Esophagus (tissue), 2 donors: ENCODE measurements around the gene RASA3. TPM values are rescaled to one million over a fixed set of nuclear protein-coding genes. Genes with fewer than 3 reads are reported as not detected.
A peak's percentile ranks its signal among the peaks of the same experiment; 100 is the strongest.

Experiments
- H3K27ac ChIP-seq, 2 donors: one replicate each; pipeline ENCODE4 v1.5.1; 2013; ENCODE audit warnings: low read depth in 2 of 2, mild to moderate bottlenecking in 2 of 2, inconsistent platforms in 1 of 2, low read length in 1 of 2, moderate library complexity in 1 of 2
- H3K27me3 ChIP-seq, 2 donors: one replicate each; pipeline ENCODE4 v1.6.1; 2013; ENCODE audit warnings: low read length in 2 of 2, control low read depth in 1 of 2, mild to moderate bottlenecking in 1 of 2; ENCODE audit not compliant: insufficient read depth in 2 of 2, control insufficient read depth in 1 of 2
- H3K36me3 ChIP-seq, 2 donors: one replicate each; pipeline ENCODE4 v1.6.1; 2013; ENCODE audit warnings: low read length in 1 of 2; ENCODE audit not compliant: control insufficient read depth in 2 of 2, insufficient read depth in 2 of 2
- H3K4me1 ChIP-seq, 2 donors: one replicate each; pipeline ENCODE4 v1.6.1; 2013; ENCODE audit warnings: low read length in 1 of 2; ENCODE audit not compliant: control insufficient read depth in 2 of 2, insufficient read depth in 2 of 2
- H3K4me3 ChIP-seq, 2 donors: one replicate each; pipeline ENCODE4 v1.5.1; 2013; ENCODE audit warnings: low read length in 2 of 2, mild to moderate bottlenecking in 2 of 2, low read depth in 1 of 2, moderate library complexity in 1 of 2
- H3K9me3 ChIP-seq, 2 donors: one replicate each; pipeline ENCODE4 v1.6.1; 2013; ENCODE audit warnings: mild to moderate bottlenecking in 2 of 2, low read depth in 1 of 2, low read length in 1 of 2, moderate library complexity in 1 of 2; ENCODE audit not compliant: control insufficient read depth in 2 of 2, insufficient read depth in 1 of 2
- WGBS, 2 donors: extraction: QIAGEN DNeasy Blood & Tissue Kit; methylation state at CpG; one replicate each; pipeline ENCODE4 v1.1.7; 2013; 5-methylcytosine and 5-hydroxymethylcytosine counted together
- polyA plus RNA-seq, 2 donors: library from polyadenylated mRNA; stranded (reverse); fragments of 200-250 nt; gene quantifications; one replicate each; pipeline ENCODE4 v1.2.3, GENCODE V29; 2013
- donor health status: healthy with polysubstance abuse.
- donor health status: Bipolar disorder and iron deficiency.

Gene RASA3
- polyA plus RNA-seq, 2 donors: 1.5 to 1.8 TPM

GRCh38 chr13:114061744-114062143 lies 70.7 kb downstream of the RASA3 start:
- Histone ChIP-seq H3K4me3 (no peak overlapping the region), H3K9me3 (no peaks in the 10 kb centered on the region), H3K36me3 (no peaks in the 10 kb centered on the region), H3K4me1 (peaks cover 0 to 37% of the 10 kb centered on the region in 2 donors), H3K27me3 (no peaks in the 10 kb centered on the region), H3K27ac (no peak overlapping the region)
- WGBS, 2 donors: 94% methylated on average over 20 of the region's 20 CpGs

GRCh38 chr13:114061047-114061446 lies 71.4 kb downstream of the RASA3 start:
- H3K27me3 ChIP-seq: no peaks in the 10 kb centered on the region
- peaks cover 0 to under 1% of the 10 kb centered on the region in 2 donors for H3K36me3 ChIP-seq
- H3K27ac ChIP-seq: no peak overlapping the region
- no peaks in the 10 kb centered on the region for H3K9me3 ChIP-seq
- no peak overlapping the region for H3K4me3 ChIP-seq
- 93 to 94% methylated on average over 18 of the region's 18 CpGs for WGBS, 2 donors
- peaks cover 0 to 31% of the 10 kb centered on the region in 2 donors for H3K4me1 ChIP-seq

GRCh38 chr13:114059946-114060860 lies 72.2 kb downstream of the RASA3 start:
- Histone ChIP-seq H3K27ac (no peak overlapping the region), H3K36me3 (peaks cover 0 to 2% of the 10 kb centered on the region in 2 donors), H3K9me3 (no peaks in the 10 kb centered on the region), H3K27me3 (no peaks in the 10 kb centered on the region), H3K4me3 (no peak overlapping the region), H3K4me1 (peaks cover 0 to 24% of the 10 kb centered on the region in 2 donors)
- WGBS, 2 donors: 79 to 80% methylated on average over 52 to 53 of the region's 53 CpGs

- Histone ChIP-seq H3K27ac (no peak overlapping the region), H3K4me3 (no peak overlapping the region), H3K4me1 (peaks cover 0 to 24% of the 10 kb centered on the region in 2 donors), H3K36me3 (peaks cover 0 to 2% of the 10 kb centered on the region in 2 donors), H3K27me3 (no peaks in the 10 kb centered on the region), H3K9me3 (no peaks in the 10 kb centered on the region)
- 95 to 96% methylated on average over 16 of the region's 16 CpGs for WGBS, 2 donors
These were observed 73.0 kb downstream of the RASA3 start for GRCh38 chr13:114059428-114059827.

GRCh38 chr13:114058051-114058867 lies 74.2 kb downstream of the RASA3 start:
- Histone ChIP-seq H3K27me3 (no peaks in the 10 kb centered on the region), H3K36me3 (peaks cover 0 to 2% of the 10 kb centered on the region in 2 donors), H3K4me1 (peaks cover 0 to 22% of the 10 kb centered on the region in 2 donors), H3K9me3 (no peaks in the 10 kb centered on the region), H3K27ac (no peak overlapping the region), H3K4me3 (no peak overlapping the region)
- WGBS, 2 donors: 89 to 90% methylated on average over 30 of the region's 30 CpGs

GRCh38 chr13:114057166-114058050 lies 75.0 kb downstream of the RASA3 start:
- no peaks in the 10 kb centered on the region for H3K27me3 ChIP-seq
- H3K27ac ChIP-seq: peak overlapping the region in 1 of 2 donors; percentile 9
- H3K36me3 ChIP-seq: peaks cover 0 to 2% of the 10 kb centered on the region in 2 donors
- 57 to 69% methylated on average over 23 of the region's 23 CpGs for WGBS, 2 donors
- no peaks in the 10 kb centered on the region for H3K9me3 ChIP-seq
- peaks cover 0 to 19% of the 10 kb centered on the region in 2 donors for H3K4me1 ChIP-seq
- no peak overlapping the region for H3K4me3 ChIP-seq

- Histone ChIP-seq H3K27ac (no peak overlapping the region), H3K36me3 (peaks cover 0 to 2% of the 10 kb centered on the region in 2 donors), H3K4me3 (no peak overlapping the region), H3K27me3 (no peaks in the 10 kb centered on the region), H3K9me3 (no peaks in the 10 kb centered on the region), H3K4me1 (peaks cover 0 to 18% of the 10 kb centered on the region in 2 donors)
- WGBS, 2 donors: 83 to 87% methylated on average over 28 of the region's 28 CpGs
These were observed 76.0 kb downstream of the RASA3 start for GRCh38 chr13:114056205-114057013.

GRCh38 chr13:114055766-114056165 lies 76.7 kb downstream of the RASA3 start:
- Histone ChIP-seq H3K4me3 (no peak overlapping the region), H3K27me3 (no peaks in the 10 kb centered on the region), H3K36me3 (peaks cover 0 to 4% of the 10 kb centered on the region in 2 donors), H3K4me1 (peaks cover 0 to 18% of the 10 kb centered on the region in 2 donors), H3K27ac (no peak overlapping the region), H3K9me3 (no peaks in the 10 kb centered on the region)
- 94 to 96% methylated on average over 19 of the region's 19 CpGs for WGBS, 2 donors
